Stimulated activated CD8-positive, alpha-beta memory T cell treated with anti-CD3 and anti-CD28 coated beads, Interleukin-12 subunit alpha, Interleukin-12 subunit beta, amount 100 ng/mL, for 24 hours (primary cell): Measurements from ENCODE around the gene SYTL3.

Experiments used
- DNase-seq: peaks from one replicate; pipeline ENCODE4 v3.0.0-alpha.2; 2020; ENCODE audit errors: extremely low read depth

The SYTL3 gene

GRCh38 chr6:158793432-158793831, 143.6 kb downstream of the SYTL3 start:
- no peak for DNase-seq

- no peak for DNase-seq
These were observed 145.7 kb downstream of the SYTL3 start for GRCh38 chr6:158795516-158795915.

- DNase-seq: no peak
These were observed 146.5 kb downstream of the SYTL3 start for GRCh38 chr6:158796353-158796752.

GRCh38 chr6:158797331-158798310, 147.8 kb downstream of the SYTL3 start:
- DNase-seq: no peak

GRCh38 chr6:158798311-158798710, 148.5 kb downstream of the SYTL3 start:
- DNase-seq: no peak

- no peak for DNase-seq
These were observed 149.4 kb downstream of the SYTL3 start for GRCh38 chr6:158799051-158799792.

- DNase-seq: no peak
These were observed 151.9 kb downstream of the SYTL3 start for GRCh38 chr6:158801655-158802294.

- no peak for DNase-seq
These were observed 153.9 kb downstream of the SYTL3 start for GRCh38 chr6:158803733-158804143.

GRCh38 chr6:158804207-158804606, 154.4 kb downstream of the SYTL3 start:
- no peak for DNase-seq

- no peak for DNase-seq
These were observed 156.0 kb downstream of the SYTL3 start for GRCh38 chr6:158805698-158806377.

- no peak for DNase-seq
These were observed 157.9 kb downstream of the SYTL3 start for GRCh38 chr6:158807515-158808441.

GRCh38 chr6:158808442-158808833, 158.6 kb downstream of the SYTL3 start:
- DNase-seq: no peak

- DNase-seq: no peak
These were observed 159.3 kb downstream of the SYTL3 start for GRCh38 chr6:158808941-158809678.

GRCh38 chr6:158810155-158811095, 160.6 kb downstream of the SYTL3 start:
- DNase-seq: no peak

GRCh38 chr6:158812611-158813010, 162.8 kb downstream of the SYTL3 start:
- no peak for DNase-seq

- no peak for DNase-seq
These were observed 163.2 kb downstream of the SYTL3 start for GRCh38 chr6:158813032-158813431.
